Skeletal muscle cell (primary cell): Measurements from ENCODE around the gene ZNF497.

Experiments
- DNase-seq: peaks from one replicate; pipeline ENCODE4 v3.0.0-alpha.2; 2010; ENCODE audit warnings: low read depth
- H3K4me3 ChIP-seq: 2 replicates; pipeline ENCODE4 v1.5.1; 2011; ENCODE audit warnings: low read depth, mild to moderate bottlenecking, control low read depth, low read length, moderate library complexity

ZNF497 gene

DNA sequence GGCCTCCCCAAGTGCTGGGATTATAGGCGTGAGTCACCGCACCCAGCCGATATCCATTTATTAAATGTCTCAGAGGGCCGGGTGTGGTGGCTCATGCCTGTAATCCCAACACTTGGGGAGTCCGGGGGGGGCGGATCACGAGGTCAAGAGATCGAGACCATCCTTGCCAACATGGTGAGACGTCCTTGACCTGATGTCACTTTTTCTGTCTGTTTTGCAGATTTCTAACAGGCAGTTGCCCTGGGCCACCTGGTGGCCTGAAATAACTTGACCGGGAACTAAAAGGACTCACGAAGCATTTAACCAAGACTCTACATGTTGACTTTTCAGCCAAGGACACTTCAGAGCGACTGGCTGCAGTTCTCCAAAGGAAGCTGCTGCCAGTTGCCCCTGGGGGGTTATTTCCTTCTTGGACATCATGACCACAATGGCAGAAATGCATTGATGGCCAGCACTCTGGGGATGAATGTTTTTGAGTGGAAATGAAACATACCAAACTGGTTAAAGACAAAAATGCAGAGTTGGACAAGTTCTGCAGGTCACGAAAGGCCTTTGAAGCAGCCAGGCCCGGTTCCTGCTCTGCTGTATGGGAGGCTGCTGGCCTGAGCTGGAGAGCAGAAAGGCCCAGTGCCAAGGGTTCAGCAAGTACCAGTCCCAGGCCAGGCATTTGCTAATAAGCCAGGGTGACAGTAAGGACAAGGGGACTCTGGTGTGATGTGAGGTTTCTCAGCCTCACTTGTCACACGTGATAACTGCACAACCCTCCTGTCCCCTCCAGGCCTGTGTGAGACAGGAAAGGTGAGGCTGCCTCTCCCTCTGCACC, 10.0 kb upstream of the ZNF497 start:
- H3K4me3 ChIP-seq, result no peak overlapping the region
- DNase-seq, result no peak

DNA sequence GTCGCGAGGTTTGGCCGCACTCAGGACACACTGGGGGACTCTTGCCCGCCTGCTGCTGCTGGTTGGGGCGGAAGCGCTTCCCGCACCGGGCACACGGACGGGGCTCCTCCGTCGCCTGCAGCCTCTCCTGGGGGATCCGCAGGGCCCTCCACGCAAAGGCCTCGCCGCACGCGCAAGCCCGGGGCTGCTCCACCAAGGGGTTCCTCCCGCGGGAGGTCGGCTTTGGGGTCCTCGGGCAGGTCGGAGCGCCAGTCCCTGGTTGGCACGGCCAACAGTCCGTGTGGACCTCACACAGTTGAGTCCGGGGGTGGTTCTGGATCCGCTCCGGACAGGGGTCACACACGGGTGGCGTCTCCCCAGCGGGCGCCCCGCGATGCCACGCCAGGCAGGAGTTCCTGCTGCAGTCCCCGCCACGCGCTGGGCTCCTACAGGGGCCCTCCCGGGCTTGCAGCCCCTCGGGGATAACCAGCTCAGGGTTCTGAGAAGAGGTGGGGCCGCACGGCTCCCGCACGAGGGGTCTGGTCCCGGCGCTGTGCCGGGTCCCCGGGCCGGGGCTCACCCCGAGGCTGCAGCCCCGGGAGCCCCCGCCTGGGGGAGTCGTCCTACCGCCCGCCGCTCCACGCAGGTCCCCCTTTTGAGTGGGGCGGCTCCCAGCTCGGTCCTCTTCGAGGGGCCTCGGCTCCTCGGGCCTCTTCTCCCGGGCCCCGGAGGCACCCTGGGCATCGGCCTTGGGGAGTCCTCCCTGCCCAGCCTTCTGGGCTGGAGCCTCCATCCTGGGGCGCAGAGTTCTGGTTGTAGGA, 6.2 kb upstream of the ZNF497 start:
- no peak overlapping the region for H3K4me3 ChIP-seq
- DNase-seq, result no peak

DNA sequence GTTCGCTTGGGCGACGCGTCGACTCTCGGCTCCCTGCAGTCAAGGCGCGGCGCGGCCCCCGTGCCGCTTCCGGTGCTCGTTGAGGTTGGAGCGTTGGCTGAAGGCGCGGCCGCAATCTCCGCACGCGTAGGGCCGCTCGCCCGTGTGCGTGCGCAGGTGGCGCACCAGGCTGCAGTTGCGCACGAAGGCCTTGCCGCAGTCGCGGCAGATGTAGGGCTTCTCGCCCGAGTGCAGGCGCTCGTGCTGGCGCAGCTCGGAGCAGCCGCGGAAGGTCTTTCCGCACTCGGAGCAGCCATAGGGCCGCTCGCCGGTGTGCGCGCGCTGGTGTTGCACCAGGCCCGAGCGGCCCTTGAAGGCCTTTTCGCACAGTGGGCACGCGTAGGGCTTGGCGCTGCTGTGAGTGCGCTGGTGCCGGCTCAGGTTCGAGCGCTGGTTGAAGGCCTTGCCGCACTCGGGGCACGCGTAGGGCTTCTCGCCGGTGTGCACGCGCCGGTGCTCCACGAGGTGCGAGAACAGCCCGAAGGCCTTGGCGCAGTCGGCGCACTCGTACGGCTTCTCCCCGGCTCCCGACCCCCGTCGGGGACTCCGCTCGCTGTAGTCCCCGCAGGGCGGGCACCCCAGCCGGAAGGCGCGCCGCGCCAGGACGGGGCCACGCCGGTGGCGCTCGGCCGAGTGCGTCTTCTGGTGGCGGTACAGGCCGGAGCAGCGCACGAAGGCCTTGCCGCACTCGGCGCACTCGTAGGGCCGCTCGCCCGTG, 5.3 kb upstream of the ZNF497 start:
- no peak for DNase-seq
- H3K4me3 ChIP-seq, result no peak overlapping the region

DNA sequence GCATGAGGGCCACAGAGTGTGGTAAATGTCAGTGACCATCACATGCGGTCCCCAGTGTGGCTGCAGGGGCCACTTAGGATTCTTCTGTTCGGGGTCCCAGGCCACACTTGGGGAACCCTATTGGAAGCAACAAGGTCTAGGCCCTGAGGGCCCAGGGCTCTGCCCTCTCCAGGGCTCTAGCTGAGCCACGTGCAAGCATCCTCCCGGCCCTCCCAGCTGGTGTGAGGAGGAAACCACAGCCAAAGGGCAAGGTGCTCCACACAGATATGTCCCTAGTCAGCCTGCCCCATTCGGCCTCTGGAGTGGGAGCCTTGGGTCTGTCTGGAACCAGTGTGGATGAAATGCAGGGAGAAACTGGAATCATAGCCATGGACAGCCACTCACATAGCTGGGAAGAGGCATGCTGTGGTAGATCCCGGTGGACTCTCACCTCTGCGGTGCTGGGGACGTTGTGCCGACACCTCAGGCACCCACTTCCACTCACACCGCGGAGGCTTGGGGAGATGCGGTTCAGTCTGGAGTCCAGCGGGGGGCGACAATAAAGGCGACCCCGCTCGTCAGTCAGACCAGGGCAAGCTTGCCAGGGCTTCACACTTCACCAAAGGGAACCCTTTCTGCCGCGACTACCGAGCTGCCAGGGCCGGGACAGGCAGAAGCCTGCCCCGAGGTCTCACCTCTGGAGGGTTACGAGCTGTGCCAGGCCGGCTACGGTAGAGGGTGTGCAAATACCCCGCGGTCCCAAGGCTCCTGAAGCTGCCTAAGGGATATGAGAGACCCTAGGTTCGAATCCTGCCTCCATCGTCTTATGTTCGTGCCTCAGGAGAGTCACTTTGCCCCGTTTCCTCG, 4.3 kb upstream of the ZNF497 start:
- H3K4me3 ChIP-seq, result no peak overlapping the region
- DNase-seq, result no peak

DNA sequence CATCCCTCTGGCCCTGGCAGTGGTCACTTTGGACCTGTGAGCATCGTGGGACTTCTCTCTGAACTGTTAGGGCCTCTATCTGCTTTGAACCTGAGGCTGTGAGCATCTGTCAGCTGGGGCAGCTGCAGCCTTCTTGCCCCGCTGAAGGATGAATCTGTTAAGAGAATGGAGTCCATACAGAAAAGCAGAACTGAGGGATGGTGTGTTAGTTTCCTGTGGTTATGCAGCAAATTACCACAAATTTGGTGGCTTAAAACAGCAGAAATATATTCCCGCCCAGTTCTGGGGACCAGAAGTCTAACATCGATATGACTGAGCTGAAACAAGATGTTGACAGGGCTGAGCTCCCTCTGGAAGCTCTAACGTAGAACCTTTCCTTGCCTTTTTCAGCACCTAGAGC, 1.6 kb upstream of the ZNF497 start:
- H3K4me3 ChIP-seq, result no peak overlapping the region
- no peak for DNase-seq

DNA sequence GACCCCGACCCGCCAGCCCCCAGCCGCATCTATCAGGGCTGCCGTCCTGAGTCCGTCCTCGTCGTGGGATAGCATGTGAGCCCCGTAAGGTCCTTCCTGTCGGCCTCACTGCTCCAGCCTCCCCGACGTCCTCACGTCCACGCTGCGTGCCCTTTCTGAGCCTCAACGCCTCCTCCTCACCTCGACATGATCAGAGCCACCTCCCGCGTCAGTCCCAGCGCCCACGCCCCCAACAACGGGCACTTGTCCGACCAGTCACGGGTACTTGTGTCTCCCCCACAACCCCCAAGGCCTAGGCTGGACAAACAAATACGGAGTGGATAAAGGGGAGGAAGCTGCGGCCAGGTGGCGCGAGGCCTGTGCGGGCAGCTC, 665 bp downstream of the ZNF497 start:
- DNase-seq, result no peak
- peak overlapping the region; percentile 76 for H3K4me3 ChIP-seq

DNA sequence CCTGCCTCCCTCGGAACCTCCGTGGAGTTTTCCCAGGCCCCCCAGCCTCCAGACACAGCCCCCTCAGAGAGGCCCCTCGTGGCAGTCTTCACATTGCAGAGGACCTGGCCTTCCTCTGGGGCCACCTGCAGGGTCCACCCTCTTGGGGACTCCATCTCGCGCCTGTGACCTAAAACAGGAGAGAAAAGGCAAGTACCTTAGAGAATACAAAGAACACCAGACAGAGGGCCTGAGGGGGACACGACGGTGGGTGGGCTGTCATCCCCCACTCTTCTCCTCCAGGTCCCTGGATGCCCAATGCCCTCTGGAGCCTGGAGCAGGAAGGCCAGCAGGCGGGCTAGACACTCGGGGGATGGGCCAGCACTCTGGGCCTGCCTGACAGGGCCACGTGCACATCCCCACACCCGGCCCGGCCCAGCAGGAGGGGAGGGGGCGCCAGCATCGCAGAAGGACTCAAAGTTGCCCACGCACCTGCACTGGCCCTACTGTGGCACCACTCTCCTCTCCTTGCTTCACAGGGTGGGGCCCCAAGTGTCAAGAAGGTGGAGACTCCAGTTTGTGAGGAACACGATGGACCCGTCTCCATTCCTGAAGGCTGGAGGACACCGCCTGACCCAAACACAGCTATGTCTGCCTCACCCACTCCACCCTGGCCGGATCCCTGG, 4.9 kb downstream of the ZNF497 start:
- no peak for DNase-seq
- no peak overlapping the region for H3K4me3 ChIP-seq

DNA sequence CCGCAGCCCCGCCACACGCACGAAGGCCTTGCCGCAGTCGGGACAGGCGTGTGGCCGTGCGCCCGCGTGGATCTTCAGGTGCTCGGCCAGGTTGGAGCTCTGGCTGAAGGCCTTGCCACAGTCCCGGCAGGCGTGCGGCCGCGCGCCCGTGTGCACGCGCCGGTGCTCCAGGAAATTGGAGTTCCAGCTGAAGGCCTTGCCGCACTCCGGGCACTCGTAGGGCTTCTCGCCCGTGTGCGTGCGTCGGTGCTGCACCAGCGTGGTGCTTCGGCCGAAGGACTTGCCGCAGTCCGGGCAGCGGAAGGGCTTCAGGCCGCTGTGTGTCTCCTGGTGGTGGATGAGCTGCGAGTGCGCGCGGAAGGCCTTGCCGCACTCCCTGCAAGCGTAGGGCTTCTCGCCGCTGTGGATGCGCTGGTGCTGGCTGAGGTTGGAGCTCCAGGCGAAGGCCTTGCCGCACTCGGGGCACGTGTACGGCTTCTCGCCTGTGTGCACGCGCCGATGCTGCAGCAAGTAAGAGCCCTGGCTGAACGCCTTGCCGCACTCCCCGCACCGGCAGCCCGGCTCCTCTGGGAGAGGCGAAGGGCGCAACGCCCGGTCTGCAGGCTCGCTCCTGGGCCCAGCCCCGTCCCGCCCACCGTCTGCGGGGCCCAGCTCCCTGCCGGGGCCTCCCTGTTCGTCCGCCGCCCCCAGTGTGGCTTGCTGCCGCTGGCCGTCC, 5.6 kb downstream of the ZNF497 start:
- DNase-seq, result no peak

DNA sequence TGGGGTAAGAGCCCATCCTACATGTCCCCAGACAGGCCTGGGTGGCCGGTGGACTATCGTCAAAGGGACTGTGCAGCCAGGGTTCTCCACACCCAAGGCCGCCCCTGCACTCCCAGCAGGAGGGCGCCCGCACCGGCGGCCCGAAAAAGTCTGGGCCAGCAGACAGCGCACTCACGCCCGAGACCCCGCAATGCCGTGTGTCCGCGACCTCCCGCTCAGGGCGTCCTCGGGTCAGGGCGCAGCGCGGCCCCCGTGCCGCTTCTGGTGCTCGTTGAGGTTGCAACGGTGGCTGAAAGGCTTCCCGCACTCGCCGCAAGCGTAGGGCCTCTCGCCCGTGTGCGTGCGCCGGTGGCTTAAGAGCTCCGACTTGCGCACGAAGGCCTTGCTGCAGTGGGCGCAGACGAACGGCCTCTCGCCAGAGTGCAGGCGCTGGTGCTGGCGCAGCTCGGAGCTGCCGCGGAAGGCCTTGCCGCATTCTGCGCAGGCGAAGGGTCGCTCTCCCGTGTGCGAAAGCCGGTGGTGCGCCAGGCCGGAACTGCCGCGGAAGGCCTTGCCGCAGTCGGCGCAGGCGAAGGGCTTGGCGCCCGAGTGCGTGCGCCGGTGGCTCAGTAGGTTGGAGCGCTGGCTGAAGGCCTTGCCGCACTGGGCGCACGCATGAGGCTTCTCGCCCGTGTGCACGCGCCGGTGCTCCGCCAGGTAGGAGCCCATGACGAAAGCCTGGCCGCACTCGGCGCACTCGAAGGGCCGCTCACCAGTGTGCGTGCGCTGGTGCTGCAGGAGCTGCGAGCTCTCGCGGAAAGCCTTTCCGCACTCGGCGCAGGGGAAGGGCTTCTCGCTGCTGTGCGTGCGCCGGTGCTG, 6.4 kb downstream of the ZNF497 start:
- H3K4me3 ChIP-seq, result peak overlapping the region; percentile 28
- no peak for DNase-seq

More for the DNA sequence above, 5.6 kb downstream of the ZNF497 start:
- peak overlapping the region; percentile 28 for H3K4me3 ChIP-seq

DNA sequence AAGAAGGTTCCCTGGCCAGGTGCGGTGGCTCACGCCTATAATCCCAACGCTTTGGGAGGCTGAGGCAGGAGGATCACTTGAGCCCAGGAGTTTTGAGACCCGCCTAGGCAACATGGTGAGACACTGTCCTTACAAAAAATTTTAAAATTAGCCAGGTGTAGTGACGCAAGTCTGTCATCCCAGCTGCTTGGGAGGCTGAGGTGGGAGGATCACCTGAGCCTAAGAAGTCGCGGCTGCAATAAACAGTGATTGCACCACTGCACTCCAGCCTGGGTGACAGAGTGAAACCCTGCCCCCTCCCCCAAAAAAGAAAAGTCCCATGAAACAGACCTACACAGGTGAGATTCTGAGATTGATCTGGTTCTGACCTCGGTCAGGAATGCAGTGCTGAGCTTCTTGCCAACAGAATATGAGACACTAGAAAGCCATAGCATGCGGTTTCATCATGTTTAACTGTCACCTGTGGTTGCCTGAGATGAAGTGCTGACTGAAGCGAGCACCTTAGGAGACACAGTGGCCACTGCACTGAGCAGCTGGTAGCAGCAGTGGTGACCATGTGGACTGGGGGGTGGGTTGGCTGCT, 7.2 kb downstream of the ZNF497 start:
- no peak overlapping the region for H3K4me3 ChIP-seq
- DNase-seq, result no peak

DNA sequence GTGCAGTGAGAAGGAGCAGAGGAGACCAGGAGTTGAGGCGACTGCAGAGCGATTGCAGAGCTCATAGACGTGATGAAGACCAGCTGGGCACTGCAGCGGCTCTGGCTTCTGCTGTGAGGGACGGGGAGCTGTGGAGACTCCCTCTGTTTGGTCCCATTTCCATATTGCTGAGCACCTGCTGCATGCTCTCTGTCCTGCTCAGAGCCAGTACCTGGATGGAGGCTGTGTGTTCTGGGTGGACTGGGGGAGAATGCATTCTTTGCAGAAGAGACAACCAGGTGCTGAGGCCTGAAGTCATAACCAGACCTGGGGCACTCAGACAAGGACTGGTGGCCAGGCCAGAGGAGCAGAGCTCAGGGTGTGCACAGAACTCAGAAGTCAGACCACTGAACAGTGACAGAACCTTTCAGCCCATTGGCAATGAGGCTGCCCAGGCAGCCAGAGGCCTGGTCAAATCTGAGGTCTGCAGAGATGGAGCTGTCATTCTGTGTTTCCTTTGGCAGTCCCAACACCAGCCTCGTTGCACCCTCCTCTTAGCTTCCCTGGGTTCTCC, 8.0 kb downstream of the ZNF497 start:
- DNase-seq, result no peak
- H3K4me3 ChIP-seq, result no peak overlapping the region

DNA sequence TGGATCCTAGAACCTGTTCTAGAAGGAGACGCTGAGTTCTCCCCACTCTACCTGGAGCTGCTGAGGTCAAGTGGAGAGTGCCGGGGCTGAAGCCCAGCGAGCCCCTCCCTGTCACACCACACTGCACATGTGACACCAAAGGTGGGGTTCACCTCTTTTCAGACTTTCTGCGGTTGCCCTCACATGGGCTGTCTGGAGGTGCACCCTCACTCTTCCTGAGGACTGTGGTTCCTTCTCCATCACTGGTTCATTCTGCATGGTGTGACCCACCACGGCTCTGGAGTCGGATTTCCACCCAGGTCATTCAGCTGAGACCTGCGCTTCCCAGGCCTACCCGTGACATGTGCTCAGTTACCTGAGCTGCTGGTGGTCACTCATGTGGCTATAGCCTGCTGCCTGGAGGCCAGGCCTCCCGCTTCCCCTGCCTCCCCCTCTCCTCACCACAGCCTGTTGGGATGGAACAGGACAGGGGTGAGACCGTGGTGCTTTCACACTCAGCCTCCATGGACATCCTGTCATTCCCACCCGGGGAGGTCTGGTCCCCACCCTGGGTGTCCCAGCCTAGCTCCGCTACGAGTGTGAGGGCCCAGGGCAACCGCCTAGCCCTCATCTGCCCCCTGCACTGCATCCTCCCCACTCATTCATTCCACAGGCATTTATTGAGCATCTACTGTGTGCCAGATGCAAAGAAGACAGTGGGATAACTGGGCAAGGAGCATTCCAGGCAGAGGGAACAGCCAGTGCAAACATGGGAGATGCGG, 8.7 kb downstream of the ZNF497 start:
- DNase-seq, result no peak
- H3K4me3 ChIP-seq, result no peak overlapping the region

DNA sequence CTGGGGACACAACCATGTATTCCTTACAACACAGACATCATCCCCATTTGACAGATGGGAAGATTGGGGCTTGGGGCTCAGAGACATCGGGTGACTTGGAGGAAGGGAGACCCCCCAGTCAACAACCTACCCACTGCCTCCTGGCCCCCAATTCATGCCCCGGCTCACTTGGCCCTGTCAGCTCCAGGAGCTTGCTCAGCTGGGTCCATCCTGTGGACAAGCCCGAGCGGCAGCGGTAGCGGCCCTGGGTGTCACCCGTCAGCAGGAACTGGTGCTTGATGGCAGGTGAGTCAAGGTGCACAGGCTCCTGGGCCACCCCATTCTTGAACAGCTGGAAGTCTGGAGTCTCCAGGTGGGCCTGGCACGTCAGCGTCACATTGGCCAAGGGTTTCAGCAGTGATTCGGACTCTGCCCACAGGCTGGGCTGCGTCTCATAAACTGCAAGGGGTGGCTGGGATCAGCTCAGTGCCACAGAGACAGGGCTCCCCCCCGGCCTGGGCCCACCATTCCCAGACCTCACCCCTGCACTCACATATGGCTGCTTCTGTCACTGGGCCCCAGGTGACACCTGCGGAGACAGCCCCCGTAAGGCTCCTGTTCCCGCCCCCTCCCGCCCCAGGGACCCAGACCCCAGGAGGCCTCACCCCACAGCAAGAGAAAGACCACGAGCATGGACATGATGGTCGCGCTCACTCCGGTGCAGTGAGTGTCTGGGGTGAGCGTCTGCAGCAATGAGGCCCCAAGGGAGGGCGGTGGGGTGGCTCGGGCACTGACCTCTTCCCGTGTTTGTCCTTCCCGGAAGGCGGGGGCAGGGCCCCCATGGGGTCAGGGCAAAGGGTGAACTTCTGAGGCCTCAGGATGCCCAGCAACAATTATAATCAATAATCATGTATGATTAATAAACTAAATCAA, 9.5 kb downstream of the ZNF497 start, which contains the start of gene A1BG:
A1BG (minus strand) TSS at position 733 of the 912 bp plus-strand sequence; CDS start at position 678, 55 bp downstream.
- DNase-seq, result no peak
- H3K4me3 ChIP-seq, result no peak within 1 kb of the TSS

DNA sequence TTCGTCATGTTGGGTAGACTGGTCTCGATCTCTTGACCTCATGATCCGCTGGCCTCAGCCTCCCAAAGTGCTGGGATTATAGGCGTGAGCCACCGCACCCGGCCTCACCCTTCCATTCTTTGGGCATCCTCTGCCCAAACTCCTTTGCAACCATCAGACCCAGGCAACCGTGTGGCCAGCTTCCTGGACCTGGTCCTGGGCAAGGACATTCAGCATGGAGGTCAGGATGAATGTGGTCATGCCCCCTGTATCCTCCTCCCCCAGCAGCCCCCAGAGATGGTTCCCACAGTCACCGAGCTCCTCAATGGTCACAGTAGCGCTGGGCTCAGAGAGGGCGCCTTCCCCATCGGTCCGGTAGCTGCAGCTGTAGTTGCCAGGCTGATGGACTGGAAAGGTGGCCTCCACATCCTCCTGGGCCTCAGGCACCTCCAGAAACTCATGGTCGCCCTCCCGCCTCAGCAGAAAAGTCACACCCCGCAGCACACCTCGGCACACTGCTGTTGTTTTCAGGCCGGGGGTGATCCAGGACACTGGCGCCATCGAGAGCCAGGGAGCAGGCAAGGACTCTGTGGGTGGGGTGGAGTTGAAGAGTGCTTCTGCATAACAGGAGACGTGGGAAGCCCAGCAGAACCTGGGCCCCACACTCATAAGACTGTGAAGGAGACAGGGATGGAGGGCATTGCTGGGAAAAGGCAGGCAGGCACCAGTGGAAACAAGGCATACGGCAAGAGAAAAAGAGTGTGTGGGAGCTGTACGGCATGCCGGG, 10.4 kb downstream of the ZNF497 start:
- no peak overlapping the region for H3K4me3 ChIP-seq
- no peak for DNase-seq
